Right renal cortex interstitium (tissue), 3 donors: ENCODE results near the gene NUDT14. TPM values are rescaled to one million over a fixed set of nuclear protein-coding genes. Genes with fewer than 3 reads are reported as not detected.

ENCODE experiments used
- DNase-seq, 3 donors: peaks; one replicate each; pipeline ENCODE4 v3.0.0-alpha.2; 2013; ENCODE audit warnings: low read depth in 3 of 3, low spot score in 2 of 3
- polyA plus RNA-seq, 3 donors: library from polyadenylated mRNA; unstranded; fragments of 120-200 nt; gene quantifications; one replicate each; pipeline ENCODE4 v1.2.1, GENCODE V29; 2013; ENCODE audit not compliant: insufficient read length in 3 of 3

Gene NUDT14
- polyA plus RNA-seq, 3 donors, result 19.2 to 26.0 (median 21.0) TPM

- no peak for DNase-seq
These were observed 31.8 kb downstream of the NUDT14 start for GRCh38 chr14:105149146-105149781.

- no peak for DNase-seq
These were observed 32.4 kb downstream of the NUDT14 start for GRCh38 chr14:105148604-105149145.

GRCh38 chr14:105147671-105148603, 33.2 kb downstream of the NUDT14 start:
- no peak for DNase-seq

DNA sequence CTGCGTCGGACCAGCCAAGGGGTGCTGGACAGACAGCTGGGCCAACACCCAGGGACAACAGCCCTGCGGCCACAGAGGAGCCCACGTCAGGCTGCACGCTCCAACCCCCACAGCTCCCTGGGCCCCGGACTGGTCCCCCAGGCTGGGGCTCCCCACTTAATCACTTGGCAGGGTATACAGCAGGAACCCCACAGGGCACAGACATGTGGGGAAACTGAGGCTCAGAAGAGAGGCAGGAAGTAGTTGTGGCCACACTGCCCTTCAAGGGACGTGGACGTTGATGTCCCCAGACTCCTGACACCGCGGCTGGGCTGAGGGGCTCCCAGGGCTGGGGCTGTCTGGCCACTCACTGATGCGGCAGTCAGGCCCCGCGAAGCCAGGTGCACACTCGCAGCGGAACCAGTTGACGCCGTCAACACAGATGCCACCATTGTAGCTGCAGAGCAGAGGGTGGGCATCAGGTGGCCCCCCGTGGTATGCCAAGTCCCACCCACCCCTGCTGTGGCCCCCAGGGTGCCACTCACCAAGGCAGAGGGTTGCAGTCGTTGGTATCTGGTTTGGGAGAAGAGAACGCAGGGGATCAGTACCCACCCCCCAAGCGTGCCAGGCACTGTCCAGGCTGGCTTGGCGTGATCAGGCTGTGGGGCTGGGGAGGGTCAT, 34.0 kb downstream of the NUDT14 start:
- no peak for DNase-seq

DNA sequence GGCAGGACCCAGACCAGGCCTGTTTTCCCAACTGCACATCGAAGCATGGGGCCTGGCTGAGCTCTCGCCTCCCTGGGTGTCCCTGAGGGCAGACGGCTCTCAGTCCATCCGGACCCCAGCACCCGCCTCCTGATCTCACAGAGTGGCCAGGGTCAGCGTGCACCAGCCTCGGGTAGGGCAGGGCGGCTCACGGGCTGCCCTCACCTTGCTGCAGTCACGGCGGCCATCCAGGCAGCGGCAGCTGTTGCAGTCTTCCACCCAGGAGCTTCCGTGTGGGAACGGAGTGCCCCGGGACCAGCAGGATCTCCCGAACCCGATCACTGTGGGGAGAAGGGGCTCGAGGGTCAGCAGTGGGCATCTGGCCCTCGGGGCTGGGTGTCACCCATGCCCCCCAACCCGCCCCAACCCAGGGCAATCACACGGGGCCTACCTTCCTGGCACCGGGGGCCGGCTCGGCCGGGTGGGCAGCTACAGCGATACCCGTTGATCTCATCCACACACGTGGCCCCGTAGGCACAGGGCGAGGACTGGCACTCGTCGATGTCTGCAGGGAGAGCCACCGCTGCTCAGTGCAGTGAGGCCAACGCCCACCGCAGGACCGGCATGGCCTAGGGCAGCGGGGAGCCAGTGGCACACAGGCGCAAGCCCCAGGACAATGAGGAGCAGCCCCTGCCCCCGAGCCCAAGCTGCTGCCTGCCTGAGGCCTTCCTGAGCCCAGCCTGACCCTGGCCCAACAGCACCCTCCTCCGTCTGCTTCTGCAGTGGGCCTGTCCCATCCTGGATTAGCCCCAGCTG, 34.7 kb downstream of the NUDT14 start:
- no peak for DNase-seq

- DNase-seq, result no peak
These were observed 35.5 kb downstream of the NUDT14 start for GRCh38 chr14:105145381-105146180.

DNA sequence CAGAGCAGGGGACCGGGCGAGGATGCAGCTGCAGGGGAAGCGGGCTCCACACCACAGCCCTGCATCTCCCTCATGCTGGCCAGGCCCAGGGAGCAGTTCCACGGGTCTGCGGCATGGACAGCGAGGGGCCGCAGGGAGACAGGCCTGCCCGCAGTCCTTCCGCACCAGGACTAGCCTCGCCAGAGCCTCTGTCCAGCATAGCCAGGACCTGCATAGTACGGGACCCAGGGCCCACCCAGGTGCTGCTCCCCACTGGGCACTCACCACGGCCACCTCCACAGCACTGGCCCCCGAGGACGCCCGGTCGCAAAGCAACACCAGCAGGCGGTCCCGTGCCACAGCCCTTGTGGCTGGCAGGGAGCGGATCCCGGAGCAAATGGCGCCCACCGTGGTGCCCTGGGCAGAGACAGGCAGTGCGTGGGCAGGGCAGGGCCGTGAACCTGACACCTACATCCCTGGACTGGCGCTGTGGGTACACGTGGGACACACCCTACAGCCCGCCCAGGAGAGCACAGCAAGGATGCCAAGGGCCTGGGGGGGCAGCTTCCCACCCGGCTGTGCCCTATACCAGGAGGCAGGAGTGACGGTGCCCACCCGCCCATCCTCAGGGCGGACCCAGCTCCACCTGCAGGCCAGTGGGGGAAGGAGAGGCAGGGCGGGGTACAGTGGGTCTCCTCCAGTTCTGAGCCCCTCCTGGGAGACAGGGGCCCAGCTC, 36.3 kb downstream of the NUDT14 start:
- DNase-seq, result no peak

GRCh38 chr14:105144026-105144665, 37.0 kb downstream of the NUDT14 start:
- DNase-seq, result no peak

- no peak for DNase-seq
These were observed 37.6 kb downstream of the NUDT14 start for GRCh38 chr14:105143451-105144025.

GRCh38 chr14:105142651-105143450, 38.3 kb downstream of the NUDT14 start:
- DNase-seq, result no peak

DNA sequence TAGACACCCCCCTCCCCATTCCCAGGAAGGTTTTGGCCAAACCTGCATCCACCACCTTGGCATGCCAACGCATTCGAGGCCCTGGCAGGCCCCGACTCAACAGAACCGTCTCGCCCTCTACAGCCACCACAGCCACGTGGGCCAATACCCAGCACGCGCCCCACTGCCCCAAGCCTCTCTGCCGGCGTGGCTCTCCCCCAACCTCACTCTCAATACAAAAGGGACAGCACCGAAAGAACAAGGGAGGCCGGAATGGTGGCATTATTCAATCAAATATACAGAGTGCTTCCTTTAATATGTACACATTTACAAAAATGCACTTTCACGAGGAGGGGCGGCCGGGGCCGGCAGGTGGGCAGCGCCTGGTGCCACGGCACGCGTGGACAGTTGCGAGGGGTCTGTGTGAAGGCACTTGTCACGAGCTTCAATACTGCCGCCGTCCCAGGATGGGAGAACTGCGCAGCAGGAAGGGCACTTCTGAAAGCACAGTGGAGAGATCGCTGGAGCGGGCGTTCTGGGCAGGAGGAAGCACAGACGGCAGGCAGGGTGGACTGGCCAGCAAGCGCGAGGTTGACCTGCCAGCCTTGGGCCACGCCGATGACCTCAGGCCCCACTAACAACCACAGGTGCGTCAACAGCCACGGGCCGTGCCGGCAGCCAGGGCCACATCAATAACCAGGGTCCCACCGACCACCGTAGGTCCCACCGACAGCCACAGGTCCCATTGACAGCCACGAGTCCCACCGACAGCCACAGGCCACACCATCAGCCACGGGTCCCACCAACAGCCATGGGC, 39.4 kb downstream of the NUDT14 start:
- no peak for DNase-seq

DNA sequence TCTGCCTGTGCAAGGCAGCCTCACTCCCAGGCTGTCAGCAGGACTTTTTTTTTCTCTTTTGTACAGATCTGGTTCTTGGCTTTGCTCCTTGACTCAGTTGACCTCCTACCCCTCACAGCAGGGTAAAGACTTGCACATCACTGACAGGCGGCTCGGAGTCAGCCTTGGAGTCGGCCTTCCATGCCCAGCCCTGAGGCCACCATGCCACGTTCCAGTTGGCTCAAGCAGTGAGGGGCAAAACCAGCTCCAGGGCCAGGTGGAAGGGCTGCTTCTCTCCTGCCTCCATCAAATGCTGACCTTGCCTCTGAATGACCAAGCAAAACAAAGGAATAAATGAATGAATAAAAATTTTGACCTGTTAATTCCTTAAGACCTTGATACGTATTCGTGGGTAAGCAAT, 40.1 kb downstream of the NUDT14 start:
- DNase-seq, result no peak

DNA sequence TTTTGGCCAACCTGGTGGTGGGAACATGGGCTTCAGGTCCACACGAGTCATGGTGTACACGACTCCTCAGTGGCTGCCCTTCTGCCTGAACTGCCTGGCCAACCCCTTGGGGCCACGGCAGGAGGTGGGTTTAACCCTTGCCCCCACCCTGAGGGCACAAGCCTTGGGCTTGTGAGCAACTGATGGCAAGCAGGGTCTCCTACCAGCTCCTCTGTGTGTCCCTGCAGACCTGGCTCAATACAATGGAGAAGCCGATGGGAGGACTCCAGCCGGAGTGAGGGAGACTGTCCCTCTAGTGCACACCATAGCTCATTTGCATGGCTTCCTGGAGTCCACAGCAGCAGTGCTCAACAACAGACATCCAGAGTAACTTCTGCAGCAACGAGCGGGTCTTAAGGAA, 40.5 kb downstream of the NUDT14 start:
- DNase-seq, result no peak

DNA sequence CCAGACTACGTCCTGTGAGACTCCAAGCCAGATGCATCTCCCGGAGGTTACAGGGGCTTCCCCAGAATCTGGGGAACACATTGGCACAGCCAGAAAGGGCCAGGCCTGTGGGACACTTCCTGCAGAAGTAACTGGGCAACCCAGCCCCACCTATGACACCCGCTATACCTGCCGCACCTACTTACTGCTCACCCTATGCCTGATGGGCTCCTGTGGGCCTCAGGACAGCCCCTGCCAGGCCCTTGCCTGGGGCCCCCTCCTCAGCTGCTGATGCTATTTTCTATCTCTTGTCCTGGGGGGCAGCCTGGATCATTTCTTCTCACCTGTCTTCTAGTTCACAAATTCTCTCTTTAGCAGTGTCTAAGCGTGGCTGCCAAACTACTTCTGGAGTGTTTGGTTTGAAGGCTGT, 41.3 kb downstream of the NUDT14 start:
- DNase-seq, result no peak

DNA sequence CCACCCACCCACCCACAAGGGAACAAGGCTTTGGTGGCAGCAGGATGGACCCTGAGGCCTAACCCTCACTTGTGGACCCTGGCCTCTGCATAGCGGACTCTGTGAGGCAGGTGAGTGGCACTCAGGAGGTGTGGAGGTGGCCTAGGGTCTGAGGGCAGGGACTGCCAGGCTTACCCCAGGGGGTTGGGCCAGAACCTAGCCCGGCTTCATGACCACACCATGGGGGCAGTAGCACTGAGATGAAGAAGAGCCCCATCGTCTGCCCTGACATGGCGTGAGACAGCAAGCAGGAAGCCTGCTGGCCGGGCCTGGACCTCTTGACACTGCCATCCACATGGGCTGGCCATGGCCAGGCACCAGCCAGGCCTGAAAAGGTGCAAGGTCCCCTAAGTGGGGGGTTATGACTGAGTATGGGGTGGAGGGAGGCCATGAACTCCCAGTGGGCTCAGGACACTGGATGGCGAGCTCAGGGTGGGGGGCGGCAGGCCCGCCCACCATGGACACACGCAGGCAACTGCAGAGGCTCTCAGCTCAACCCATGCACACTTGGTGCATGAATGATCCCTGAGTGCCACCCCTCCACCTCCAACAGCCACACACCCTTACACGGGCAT, 41.8 kb downstream of the NUDT14 start:
- DNase-seq, result no peak

- no peak for DNase-seq
These were observed 42.5 kb downstream of the NUDT14 start for GRCh38 chr14:105138551-105139111.
